ENCODE measurements around the gene PPP1R10. TPM values are rescaled to one million over a fixed set of nuclear protein-coding genes. Genes with fewer than 3 reads are reported as not detected.

PPP1R10 gene
- total RNA-seq, result 21.6 and 25.9 TPM in 2 replicates

GRCh38 chr6:30616811-30617564, at the start of gene PPP1R10:
TSS of gene PPP1R10 (minus strand) at chr6:30617243. CDS start at chr6:30609944, 7,299 bp downstream.

GRCh38 chr6:30646450-30647241, 29.6 kb upstream of the PPP1R10 start, which contains the start of gene C6orf136:
TSS of gene C6orf136 (plus strand) at chr6:30647133. CDS start at chr6:30647232, 99 bp downstream.

GRCh38 chr6:30626484-30627366, 9.7 kb upstream of the PPP1R10 start, which contains the start of gene ATAT1:
TSS of gene ATAT1 (plus strand) at chr6:30626874.

GRCh38 chr6:30617565-30618269, 674 bp upstream of the PPP1R10 start, which contains the start of gene MRPS18B:
TSS of gene MRPS18B (plus strand) at chr6:30617840. CDS start at chr6:30617866, 26 bp downstream.

GRCh38 chr6:30571075-30571761, 45.8 kb downstream of the PPP1R10 start, which contains the start of gene ABCF1:
TSS of gene ABCF1 (plus strand) at chr6:30571442. CDS start at chr6:30571488, 46 bp downstream.

GRCh38 chr6:30556906-30557682, 59.9 kb downstream of the PPP1R10 start, which contains the start of gene PRR3:
TSS of gene PRR3 (plus strand) at chr6:30557295. CDS start at chr6:30557345, 50 bp downstream.

GRCh38 chr6:30556066-30556905, 60.8 kb downstream of the PPP1R10 start, which contains the start of gene GNL1:
TSS of gene GNL1 (minus strand) at chr6:30556489. CDS start at chr6:30556203, 286 bp downstream.

Other genes starting within 250 kb of the PPP1R10 start
- 231 and 235 TPM in 2 replicates for gene HLA-E, start 127.7 kb downstream of the PPP1R10 start, total RNA-seq
- 49.1 and 70.9 TPM in 2 replicates for gene GNL1, start 60.8 kb downstream of the PPP1R10 start, total RNA-seq
- gene PRR3, start 59.9 kb downstream of the PPP1R10 start, total RNA-seq, result 5.7 and 7.5 TPM in 2 replicates
- 22.5 and 32.6 TPM in 2 replicates for gene ABCF1, start 45.8 kb downstream of the PPP1R10 start, total RNA-seq
- 63.1 and 85.9 TPM in 2 replicates for gene MRPS18B, start 597 bp upstream of the PPP1R10 start, total RNA-seq
- 4.3 TPM in 2 replicates for gene ATAT1, start 9.6 kb upstream of the PPP1R10 start, total RNA-seq
- 4.3 and 5.2 TPM in 2 replicates for gene C6orf136, start 29.9 kb upstream of the PPP1R10 start, total RNA-seq
- 27.4 and 34.2 TPM in 2 replicates for gene DHX16, start 55.8 kb upstream of the PPP1R10 start, total RNA-seq
- 42.7 and 51.6 TPM in 2 replicates for gene PPP1R18, start 69.4 kb upstream of the PPP1R10 start, total RNA-seq
- 7.2 and 10.3 TPM in 2 replicates for gene NRM, start 73.7 kb upstream of the PPP1R10 start, total RNA-seq
- gene MDC1, start 100.0 kb upstream of the PPP1R10 start, total RNA-seq, result 5.1 and 16.4 TPM in 2 replicates
- gene TUBB, start 103.1 kb upstream of the PPP1R10 start, total RNA-seq, result 1,612 and 1,663 TPM in 2 replicates
- 209 and 234 TPM in 2 replicates for gene FLOT1, start 125.4 kb upstream of the PPP1R10 start, total RNA-seq
- 45.0 and 49.6 TPM in 2 replicates for gene IER3, start 127.3 kb upstream of the PPP1R10 start, total RNA-seq

Data from myometrial cell (primary cell).